Measurements from ENCODE around the gene PSMA6.
A peak's percentile ranks its signal among the peaks of the same experiment; 100 is the strongest.

Gene PSMA6

GRCh38 chr14:35320472-35320871 lies 28.3 kb downstream of the PSMA6 start:
- TF ChIP-seq CTCF (IDR thresholded peaks at IDR 0.05; ENCODE audit: control extremely low read depth, extremely low read depth, low read depth, missing control alignments), result no peak
- no peak for DNase-seq (ENCODE audit: extremely low spot score)
- ChIA-PET POLR2A (no interaction called here), CTCF (interaction anchor here (0.8 kb wide), 1 partner anchor 9 kb away, joined by 3 read pairs; no protein-coding TSS in a partner anchor)

DNA sequence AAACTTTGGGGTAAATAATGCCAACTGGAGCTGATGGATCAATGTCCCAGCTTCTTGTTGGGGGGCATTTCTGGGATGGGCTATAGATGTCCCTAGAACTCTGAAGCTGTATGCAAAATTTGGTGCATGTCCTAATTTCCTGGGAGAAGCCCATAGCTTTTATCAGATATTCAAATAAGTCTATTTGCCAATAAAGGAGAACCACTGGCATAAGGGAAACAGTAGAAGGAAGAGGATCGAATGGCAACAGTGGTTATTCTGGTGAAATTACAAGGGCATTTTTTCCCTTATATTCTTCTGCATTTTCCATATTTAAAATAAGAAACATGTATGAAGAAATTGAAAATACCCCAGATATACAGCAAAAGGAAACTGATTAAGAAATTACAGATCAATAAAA lies 34.2 kb downstream of the PSMA6 start:
- no peak for DNase-seq (ENCODE audit: extremely low spot score)
- ChIA-PET POLR2A (no interaction called here), CTCF (no interaction called here)
- TF ChIP-seq CTCF (IDR thresholded peaks at IDR 0.05; ENCODE audit: control extremely low read depth, extremely low read depth, low read depth, missing control alignments), result no peak

- CTCF ChIA-PET, result interaction anchor here (0.8 to 1.8 kb wide), 3 partner anchors 9 to 17 kb away, joined by 3 to 5 read pairs (median 3); no protein-coding TSS in a partner anchor
- POLR2A ChIA-PET, result interaction anchor here (0.6 to 2.1 kb wide), 2 partner anchors 72 to 73 kb away, joined by 3 to 7 read pairs; partner anchors contain the start of gene NFKBIA
- no peak for TF ChIP-seq CTCF (IDR thresholded peaks at IDR 0.05; ENCODE audit: control extremely low read depth, extremely low read depth, low read depth, missing control alignments)
- peak; percentile 62 for DNase-seq (ENCODE audit: extremely low spot score)
These were observed 39.7 kb downstream of the PSMA6 start for GRCh38 chr14:35331605-35332516.

- TF ChIP-seq CTCF (IDR thresholded peaks at IDR 0.05; ENCODE audit: control extremely low read depth, extremely low read depth, low read depth, missing control alignments), result no peak
- DNase-seq (ENCODE audit: extremely low spot score), result peak; percentile 48
- ChIA-PET POLR2A (interaction anchor here (2.1 kb wide), 1 partner anchor 72 kb away, joined by 7 read pairs; the partner anchor contains the start of gene NFKBIA), CTCF (interaction anchor here (1.0 to 1.8 kb wide), 5 partner anchors 8 to 18 kb away, joined by 3 to 6 read pairs (median 5); no protein-coding TSS in a partner anchor)
These were observed 40.5 kb downstream of the PSMA6 start for GRCh38 chr14:35332517-35333263.

GRCh38 chr14:35333264-35333730 lies 41.1 kb downstream of the PSMA6 start:
- TF ChIP-seq CTCF (IDR thresholded peaks at IDR 0.05; ENCODE audit: control extremely low read depth, extremely low read depth, low read depth, missing control alignments), result no peak
- POLR2A ChIA-PET, result interaction anchor here (2.1 kb wide), 1 partner anchor 71 kb away, joined by 7 read pairs; the partner anchor contains the start of gene NFKBIA
- DNase-seq (ENCODE audit: extremely low spot score), result no peak
- CTCF ChIA-PET, result interaction anchor here (1.0 to 1.8 kb wide), 5 partner anchors 8 to 18 kb away, joined by 3 to 6 read pairs (median 5); no protein-coding TSS in a partner anchor

All from GM10248 (cell line).